Smooth muscle cell (in vitro differentiated cells): ENCODE measurements around the gene FARP2. TPM values are rescaled to one million over a fixed set of nuclear protein-coding genes. Genes with fewer than 3 reads are reported as not detected.

ENCODE experiments used
- DNase-seq: peaks from one replicate; lab custom pipeline; 2025; ENCODE audit not compliant: unreplicated experiment; lab: John Stamatoyannopoulos, UW
- H2AFZ ChIP-seq: fragments of 200-600 bp; sonication (generic); 2 replicates; pipeline ENCODE4 v1.6.0; 2016; ENCODE audit warnings: antibody characterized with exemption, low read depth, mild to moderate bottlenecking
- H3F3A ChIP-seq: fragments of 200-600 bp; sonication (generic); 2 replicates; pipeline ENCODE4 v1.6.0; 2017; ENCODE audit warnings: antibody characterized with exemption, low read depth
- H3K27ac ChIP-seq: fragments of 200-600 bp; sonication (generic); 2 replicates; pipeline ENCODE4 v1.5.1; 2016; ENCODE audit warnings: low read depth, mild to moderate bottlenecking
- H3K27me3 ChIP-seq: fragments of 200-600 bp; sonication (generic); 2 replicates; pipeline ENCODE4 v1.6.1; 2016; ENCODE audit warnings: low read depth, mild to moderate bottlenecking
- H3K36me3 ChIP-seq: fragments of 200-600 bp; sonication (generic); 2 replicates; pipeline ENCODE4 v1.5.1; 2016; ENCODE audit warnings: low read depth
- H3K4me1 ChIP-seq: fragments of 200-600 bp; sonication (generic); 2 replicates; pipeline ENCODE4 v1.5.1; 2016; ENCODE audit warnings: low read depth
- H3K4me2 ChIP-seq: fragments of 200-600 bp; sonication (generic); 2 replicates; pipeline ENCODE4 v1.6.0; 2016; ENCODE audit warnings: mild to moderate bottlenecking
- H3K4me3 ChIP-seq: fragments of 200-600 bp; sonication (generic); 2 replicates; pipeline ENCODE4 v1.5.1; 2016; ENCODE audit warnings: mild to moderate bottlenecking
- H3K79me2 ChIP-seq: fragments of 200-600 bp; sonication (generic); 2 replicates; pipeline ENCODE4 v1.6.0; 2016; ENCODE audit warnings: low read depth, mild to moderate bottlenecking
- H3K9ac ChIP-seq: fragments of 200-600 bp; sonication (generic); 2 replicates; pipeline ENCODE4 v1.6.0; 2016; ENCODE audit warnings: low read depth
- H3K9me3 ChIP-seq: fragments of 200-600 bp; sonication (generic); replicated peaks from 2 replicates; pipeline ENCODE4 v1.5.1; 2016; ENCODE audit warnings: low read depth
- H4K20me1 ChIP-seq: fragments of 200-600 bp; sonication (generic); 2 replicates; pipeline ENCODE4 v1.6.0; 2016; ENCODE audit warnings: low read depth
- CTCF ChIP-seq: fragments of 200-600 bp; sonication (generic); IDR thresholded peaks from 2 replicates; pipeline ENCODE4 v1.5.1; 2017; ENCODE audit warnings: borderline replicate concordance, mild to moderate bottlenecking, antibody characterized with exemption; ENCODE audit not compliant: insufficient read depth, poor library complexity, severe bottlenecking
- WGBS: methylation state at CpG from one replicate; pipeline ENCODE4 v1.1.7; 2016; ENCODE audit warnings: low lambda C conversion rate; 5-methylcytosine and 5-hydroxymethylcytosine counted together
- microRNA-seq: library from miRNA; unstranded; fragments of <30 nt; microRNA quantifications from one replicate; pipeline ENCODE4, GENCODE V29; 2016; ENCODE audit warnings: borderline number of aligned reads
- polyA plus RNA-seq: library from polyadenylated mRNA; unstranded; fragments of >200 nt; fragmentation: Nextera tagmentation; extraction: Ambion mirVana; gene quantifications from 2 replicates; pipeline ENCODE4 v1.2.1, GENCODE V29; 2016
- small RNA-seq: library from RNA; depleted of rRNA; stranded (forward); fragments of <200 nt; gene quantifications from one replicate; pipeline ENCODE3, GENCODE V24; 2014
- total RNA-seq: library from RNA; depleted of rRNA; stranded (reverse); fragments of >200 nt; gene quantifications from 2 replicates; pipeline ENCODE4 v1.2.3, GENCODE V29; 2014

The FARP2 gene
- total and polyA plus RNA-seq, 2 experiments from 2014 or later = 15.9 to 27.4 TPM

DNA sequence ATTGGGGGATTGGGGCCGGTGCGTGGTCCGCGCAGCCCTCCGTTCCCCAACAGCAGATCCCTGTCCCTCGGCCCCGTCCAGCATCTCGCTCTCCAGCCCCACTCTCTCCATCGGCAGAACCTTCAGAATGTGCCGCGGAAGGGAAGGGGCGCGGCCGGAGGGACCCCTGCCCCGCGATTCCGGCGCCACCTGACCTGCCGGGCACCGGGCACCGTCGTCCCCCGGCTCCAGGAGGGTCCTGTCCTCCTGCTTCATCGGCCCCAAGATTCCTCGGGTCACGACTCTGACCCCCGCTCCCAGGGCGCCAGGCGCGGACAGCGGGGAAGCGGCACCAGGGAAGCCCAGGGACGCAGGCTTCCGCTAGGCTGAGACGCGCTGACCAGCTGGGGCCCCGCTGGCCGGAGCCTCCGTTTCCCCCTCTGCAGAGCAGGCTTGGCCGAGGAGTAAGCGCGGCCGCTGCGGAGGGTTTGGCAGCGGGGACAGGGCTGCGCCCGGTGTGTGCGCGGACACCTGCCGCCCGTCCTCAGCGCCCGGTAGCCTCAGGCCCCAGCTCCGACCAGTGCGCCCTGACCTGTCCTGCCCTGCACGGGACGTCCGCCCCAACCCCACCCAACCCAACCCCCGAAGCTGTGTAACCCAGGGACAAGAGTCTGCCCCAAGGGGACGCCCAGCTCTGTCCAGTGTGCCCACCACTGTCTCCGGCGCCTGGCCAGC, 185.6 kb downstream of the FARP2 start:
- no peaks in the 10 kb centered on the region for H3K9me3 ChIP-seq
- no peak overlapping the region for H3K9ac ChIP-seq
- no peak overlapping the region for H3K4me3 ChIP-seq
- no peak overlapping the region for H3K27ac ChIP-seq
- peaks cover 7% of the 10 kb centered on the region for H3F3A ChIP-seq
- H4K20me1 ChIP-seq = no peaks in the 10 kb centered on the region
- no peaks in the 10 kb centered on the region for H3K79me2 ChIP-seq
- H3K4me1 ChIP-seq = peaks cover 12% of the 10 kb centered on the region
- H3K27me3 ChIP-seq = peaks cover 24% of the 10 kb centered on the region
- TF ChIP-seq CTCF = no peak
- H2AFZ ChIP-seq = no peak overlapping the region
- H3K36me3 ChIP-seq = no peaks in the 10 kb centered on the region
- 24% methylated on average over 38 of the region's 62 CpGs for WGBS
- H3K4me2 ChIP-seq = peak overlapping the region; percentile 81
- no peak for DNase-seq

- H3F3A ChIP-seq = peaks cover 7% of the 10 kb centered on the region
- TF ChIP-seq CTCF = no peak
- no peaks in the 10 kb centered on the region for H3K79me2 ChIP-seq
- H3K36me3 ChIP-seq = no peaks in the 10 kb centered on the region
- no peaks in the 10 kb centered on the region for H4K20me1 ChIP-seq
- H3K9ac ChIP-seq = no peak overlapping the region
- WGBS = 84% methylated on average over 14 of the region's 15 CpGs
- no peak overlapping the region for H3K27ac ChIP-seq
- peaks cover 14% of the 10 kb centered on the region for H3K4me1 ChIP-seq
- H3K9me3 ChIP-seq = no peaks in the 10 kb centered on the region
- H3K27me3 ChIP-seq = peaks cover 24% of the 10 kb centered on the region
- H2AFZ ChIP-seq = no peak overlapping the region
- no peak overlapping the region for H3K4me2 ChIP-seq
- H3K4me3 ChIP-seq = no peak overlapping the region
- no peak for DNase-seq
Measured at GRCh38 chr2:241542278-241542605, 186.2 kb downstream of the FARP2 start.

Small RNA genes lying within 50 kb of the gene (microRNA-seq; reads per million reads assigned to microRNA genes)
- not detected for gene MIR3133

Small RNA genes lying within 50 kb of the gene (small RNA-seq; reads per million reads assigned to genes)
- not detected for gene MIR3133

Other genes with a start within 250 kb of the FARP2 start
- gene PASK, start 206.8 kb upstream of the FARP2 start, total RNA-seq = 2.6 and 8.9 TPM in 2 replicates
- gene PASK, start 206.8 kb upstream of the FARP2 start, polyA plus RNA-seq = 2.6 and 3.9 TPM in 2 replicates
- 44.3 and 54.3 TPM in 2 replicates for gene PPP1R7, start 205.8 kb upstream of the FARP2 start, total RNA-seq
- 74.9 and 86.8 TPM in 2 replicates for gene PPP1R7, start 205.8 kb upstream of the FARP2 start, polyA plus RNA-seq
- 0.36 and 1.3 TPM in 2 replicates for gene ANO7, start 167.6 kb upstream of the FARP2 start, total RNA-seq
- gene ANO7, start 167.6 kb upstream of the FARP2 start, polyA plus RNA-seq = 1.4 and 4.9 TPM in 2 replicates
- gene HDLBP, start 40.6 kb upstream of the FARP2 start, total RNA-seq = 504 and 559 TPM in 2 replicates
- 545 and 601 TPM in 2 replicates for gene HDLBP, start 40.6 kb upstream of the FARP2 start, polyA plus RNA-seq
- 443 and 523 TPM in 2 replicates for gene SEPTIN2, start 40.4 kb upstream of the FARP2 start, total RNA-seq
- 314 and 344 TPM in 2 replicates for gene SEPTIN2, start 40.4 kb upstream of the FARP2 start, polyA plus RNA-seq
- gene STK25, start 152.3 kb downstream of the FARP2 start, total RNA-seq = 202 and 212 TPM in 2 replicates
- gene STK25, start 152.3 kb downstream of the FARP2 start, polyA plus RNA-seq = 200 and 201 TPM in 2 replicates
- gene BOK, start 202.5 kb downstream of the FARP2 start, total RNA-seq = 33.5 and 34.9 TPM in 2 replicates
- gene BOK, start 202.5 kb downstream of the FARP2 start, polyA plus RNA-seq = 40.8 and 50.7 TPM in 2 replicates